ENCODE results near the gene RBFOX2. TPM values are rescaled to one million over a fixed set of nuclear protein-coding genes. Genes with fewer than 3 reads are reported as not detected.

Gene RBFOX2
- total and polyA plus RNA-seq, 11 donors = 31.0 to 102 (median 84.0) TPM

- ATAC-seq (no peak), DNase-seq (no peak)
- TF ChIP-seq POLR2A (IDR thresholded peaks at IDR 0.05) (no peak), CTCF (IDR thresholded peaks at IDR 0.05) (no peak)
- Histone ChIP-seq H3K27ac (no peak overlapping the region), H3K9me3 (no peaks in the 10 kb centered on the region), H3K4me3 (no peak overlapping the region), H3K36me3 (no peaks in the 10 kb centered on the region), H3K27me3 (no peaks in the 10 kb centered on the region), H3K4me1 (peaks cover 0 to 15% (median 2%) of the 10 kb centered on the region in 12 donors)
- 92 to 98% (median 94%) methylated on average over 3 of the region's 3 CpGs for WGBS, 4 donors
- intact Hi-C loops (cut with DNase I) = no loop called here
Observed at GRCh38 chr22:36039125-36039524, 10.5 kb upstream of the RBFOX2 start.

- DNase-seq = no peak
Observed at GRCh38 chr22:36037102-36037758, 8.6 kb upstream of the RBFOX2 start.

GRCh38 chr22:36036167-36036624 lies 7.6 kb upstream of the RBFOX2 start:
- TF ChIP-seq CTCF (IDR thresholded peaks at IDR 0.05) = no peak
- no peak for TF ChIP-seq POLR2A (IDR thresholded peaks at IDR 0.05)
- intact Hi-C loops (cut with DNase I) = no loop called here
- Histone ChIP-seq H3K4me1 (peaks cover 0 to 15% (median 2%) of the 10 kb centered on the region in 12 donors), H3K27ac (peak overlapping the region in 7 of 12 donors; percentile 13 to 71 (median 32)), H3K36me3 (no peaks in the 10 kb centered on the region), H3K9me3 (no peaks in the 10 kb centered on the region), H3K4me3 (no peak overlapping the region), H3K27me3 (no peaks in the 10 kb centered on the region)
- DNase-seq (no peak), ATAC-seq (no peak)
- 43 to 63% (median 55%) methylated on average over 6 of the region's 6 CpGs for WGBS, 4 donors

More at GRCh38 chr22:36037102-36037758, 8.6 kb upstream of the RBFOX2 start:
- Histone ChIP-seq H3K9me3 (no peaks in the 10 kb centered on the region), H3K27me3 (no peaks in the 10 kb centered on the region), H3K36me3 (no peaks in the 10 kb centered on the region), H3K4me1 (peaks cover 0 to 15% (median 2%) of the 10 kb centered on the region in 12 donors), H3K27ac (no peak overlapping the region), H3K4me3 (no peak overlapping the region)
- ATAC-seq = no peak
- TF ChIP-seq POLR2A (IDR thresholded peaks at IDR 0.05) (no peak), CTCF (IDR thresholded peaks at IDR 0.05) (no peak)
- intact Hi-C loops (cut with DNase I) = no loop called here
- 90 to 95% (median 94%) methylated on average over 9 to 10 of the region's 10 CpGs for WGBS, 4 donors

GRCh38 chr22:36032611-36033010 lies 4.0 kb upstream of the RBFOX2 start:
- DNase-seq (no peak), ATAC-seq (no peak)
- intact Hi-C loops (cut with DNase I) = no loop called here
- H3K36me3 ChIP-seq = no peaks in the 10 kb centered on the region
- H3K4me1 ChIP-seq = peaks cover 0 to 21% (median 3%) of the 10 kb centered on the region in 12 donors
- H3K9me3 ChIP-seq = no peaks in the 10 kb centered on the region
- 93 to 99% (median 97%) methylated on average over 6 of the region's 6 CpGs for WGBS, 4 donors
- H3K27ac ChIP-seq = no peak overlapping the region
- no peak overlapping the region for H3K4me3 ChIP-seq
- H3K27me3 ChIP-seq = no peaks in the 10 kb centered on the region
- no peak for TF ChIP-seq POLR2A (IDR thresholded peaks at IDR 0.05)
